Chondrocyte (in vitro differentiated cells): ENCODE measurements around the gene PEPD. TPM values are rescaled to one million over a fixed set of nuclear protein-coding genes. Genes with fewer than 3 reads are reported as not detected.

ENCODE experiments used
- DNase-seq: peaks from one replicate; pipeline ENCODE4 v3.0.0; 2021; ENCODE audit warnings: mixed read lengths, low spot score
- H3K27ac Mint-ChIP-seq: one replicate; pipeline ENCODE4 v1.8.0; 2021; ENCODE audit warnings: mild to moderate bottlenecking, moderate library complexity, mixed read lengths; ENCODE audit not compliant: unreplicated experiment
- H3K27me3 Mint-ChIP-seq: 2 replicates; pipeline ENCODE4 v1.8.0; 2021; ENCODE audit warnings: low read depth, mixed read lengths
- H3K36me3 Mint-ChIP-seq: 2 replicates; pipeline ENCODE4 v1.8.0; 2021; ENCODE audit warnings: low read depth, mixed read lengths
- H3K4me1 Mint-ChIP-seq: 2 replicates; pipeline ENCODE4 v1.8.0; 2021; ENCODE audit warnings: low read depth, mild to moderate bottlenecking, mixed read lengths
- H3K4me3 Mint-ChIP-seq: one replicate; pipeline ENCODE4 v1.8.0; 2021; ENCODE audit warnings: mild to moderate bottlenecking, moderate library complexity, mixed read lengths; ENCODE audit not compliant: unreplicated experiment
- H3K9me3 Mint-ChIP-seq: 2 replicates; pipeline ENCODE4 v1.8.0; 2021; ENCODE audit warnings: low read depth, mixed read lengths
- CTCF ChIP-seq: fragments of 200-600 bp; sonication (generic); IDR thresholded peaks from 2 replicates; pipeline ENCODE4 v1.5.0; 2021; ENCODE audit warnings: antibody characterized with exemption, mild to moderate bottlenecking, moderate library complexity
- total RNA-seq: library from RNA; stranded (reverse); gene quantifications from 3 replicates; pipeline ENCODE4 v1.2.1, GENCODE V29; 2021

The PEPD gene
- total RNA-seq, 1 donor from 2014 or later = 55.6 TPM

- peaks cover 34% of the 10 kb centered on the region for H3K27me3 Mint-ChIP-seq
- DNase-seq = no peak
These were observed 8.7 kb upstream of the PEPD start for GRCh38 chr19:33530296-33530695.

GRCh38 chr19:33529094-33529676 lies 7.6 kb upstream of the PEPD start:
- TF ChIP-seq CTCF = no peak
- no peak for DNase-seq
- Mint-ChIP-seq H3K4me1 (no peaks in the 10 kb centered on the region), H3K36me3 (peaks cover 1% of the 10 kb centered on the region), H3K9me3 (no peaks in the 10 kb centered on the region), H3K27ac (no peak overlapping the region), H3K4me3 (no peak overlapping the region), H3K27me3 (peaks cover 35% of the 10 kb centered on the region)

More at GRCh38 chr19:33530296-33530695, 8.7 kb upstream of the PEPD start:
- TF ChIP-seq CTCF = no peak
- H3K9me3 Mint-ChIP-seq = no peaks in the 10 kb centered on the region
- no peak overlapping the region for H3K4me3 Mint-ChIP-seq
- H3K36me3 Mint-ChIP-seq = no peaks in the 10 kb centered on the region
- H3K27ac Mint-ChIP-seq = no peak overlapping the region
- H3K4me1 Mint-ChIP-seq = no peaks in the 10 kb centered on the region

GRCh38 chr19:33528404-33528803 lies 6.8 kb upstream of the PEPD start:
- Mint-ChIP-seq H3K27ac (no peak overlapping the region), H3K27me3 (peaks cover 35% of the 10 kb centered on the region), H3K36me3 (peaks cover 1% of the 10 kb centered on the region), H3K9me3 (no peaks in the 10 kb centered on the region), H3K4me1 (no peaks in the 10 kb centered on the region), H3K4me3 (no peak overlapping the region)
- no peak for DNase-seq
- TF ChIP-seq CTCF = no peak

GRCh38 chr19:33527125-33527524 lies 5.5 kb upstream of the PEPD start:
- no peak for DNase-seq
- Mint-ChIP-seq H3K4me1 (peaks cover 3% of the 10 kb centered on the region), H3K4me3 (no peak overlapping the region), H3K27me3 (peaks cover 35% of the 10 kb centered on the region), H3K27ac (no peak overlapping the region), H3K9me3 (no peaks in the 10 kb centered on the region), H3K36me3 (peaks cover 1% of the 10 kb centered on the region)
- TF ChIP-seq CTCF = no peak

- Mint-ChIP-seq H3K4me3 (no peak overlapping the region), H3K9me3 (no peaks in the 10 kb centered on the region), H3K4me1 (peaks cover 19% of the 10 kb centered on the region), H3K27me3 (peaks cover 18% of the 10 kb centered on the region), H3K36me3 (peaks cover 1% of the 10 kb centered on the region), H3K27ac (no peak overlapping the region)
- TF ChIP-seq CTCF = no peak
- DNase-seq = no peak
These were observed 2.6 kb upstream of the PEPD start for GRCh38 chr19:33524024-33524664.
